GM12892 (cell line): ENCODE measurements around the gene TMEM106C.

Source experiments
- POLR2A ChIP-seq: IDR thresholded peaks from 2 replicates; pipeline ENCODE4 v1.6.1; 2011; ENCODE audit warnings: low read depth, low read length, control low read depth
- POLR2AphosphoS5 ChIP-seq: IDR thresholded peaks from 2 replicates; pipeline ENCODE4 v1.6.1; 2011; ENCODE audit warnings: low read depth, low read length, control low read depth

GRCh38 chr12:47980779-47981495 lies 17.5 kb downstream of the TMEM106C start:
- TF ChIP-seq POLR2A (no peak), POLR2AphosphoS5 (no peak)
